HG02798 (cell line): ENCODE data around the gene HMGN1.

Experiments
- ATAC-seq: cut with Tn5 transposase; IDR thresholded peaks from one replicate; pipeline ENCODE4 v1.9.1; 2021; ENCODE audit warnings: mild to moderate bottlenecking; ENCODE audit not compliant: unreplicated experiment, poor library complexity

Gene HMGN1

GRCh38 chr21:39336457-39337008 lies 12.4 kb downstream of the HMGN1 start:
- ATAC-seq, result no peak

GRCh38 chr21:39334611-39335010 lies 14.3 kb downstream of the HMGN1 start:
- no peak for ATAC-seq

GRCh38 chr21:39332175-39332574 lies 16.7 kb downstream of the HMGN1 start:
- ATAC-seq, result no peak

GRCh38 chr21:39330001-39330400 lies 18.9 kb downstream of the HMGN1 start:
- no peak for ATAC-seq

GRCh38 chr21:39327727-39328126 lies 21.2 kb downstream of the HMGN1 start:
- ATAC-seq, result no peak

GRCh38 chr21:39326607-39327307 lies 22.1 kb downstream of the HMGN1 start:
- ATAC-seq, result no peak

GRCh38 chr21:39325458-39325857 lies 23.4 kb downstream of the HMGN1 start:
- ATAC-seq, result no peak

- no peak for ATAC-seq
Observed at GRCh38 chr21:39321424-39321823, 27.5 kb downstream of the HMGN1 start.

- no peak for ATAC-seq
Observed at GRCh38 chr21:39319814-39320332, 29.0 kb downstream of the HMGN1 start.

- no peak for ATAC-seq
Observed at GRCh38 chr21:39319251-39319756, 29.6 kb downstream of the HMGN1 start.

GRCh38 chr21:39318091-39318959 lies 30.6 kb downstream of the HMGN1 start:
- ATAC-seq, result no peak

GRCh38 chr21:39317134-39318090 lies 31.5 kb downstream of the HMGN1 start:
- ATAC-seq, result no peak

GRCh38 chr21:39316729-39317128 lies 32.2 kb downstream of the HMGN1 start:
- ATAC-seq, result no peak

GRCh38 chr21:39315603-39316445 lies 33.1 kb downstream of the HMGN1 start:
- no peak for ATAC-seq

GRCh38 chr21:39314143-39315027 lies 34.5 kb downstream of the HMGN1 start:
- ATAC-seq, result peak; percentile 2

GRCh38 chr21:39313571-39314142 lies 35.2 kb downstream of the HMGN1 start, which contains the start of gene BRWD1:
TSS of gene BRWD1 (minus strand) at chr21:39313632. CDS start at chr21:39313491, 141 bp downstream.
- ATAC-seq, result peak; percentile 58

- peak; percentile 10 for ATAC-seq
Observed at GRCh38 chr21:39313042-39313570, 35.8 kb downstream of the HMGN1 start.
